Thyroid gland (tissue), 4 donors: Measurements from ENCODE around the gene TSPAN8. TPM values are rescaled to one million over a fixed set of nuclear protein-coding genes. Genes with fewer than 3 reads are reported as not detected.

Source experiments
- DNase-seq, 2 donors: peaks; one replicate each; pipeline ENCODE4 v3.0.0-alpha.2; 2019
- H3K27ac ChIP-seq, 3 donors: fragments of 200-600 bp; sonication (generic); 1 replicate in 2 of 3; 2 replicates in 1 of 3; pipeline ENCODE4 v1.5.1; 2016 to 2019; ENCODE audit warnings: mild to moderate bottlenecking in 1 of 3, moderate library complexity in 1 of 3
- H3K27me3 ChIP-seq: fragments of 200-600 bp; sonication (generic); one replicate; pipeline ENCODE4 v1.5.1; 2019
- H3K36me3 ChIP-seq, 2 donors: fragments of 200-600 bp; sonication (generic); one replicate each; pipeline ENCODE4 v1.5.1; 2016 to 2019
- H3K4me1 ChIP-seq, 2 donors: fragments of 200-600 bp; sonication (generic); one replicate each; pipeline ENCODE4 v1.5.1; 2017 to 2019
- H3K4me3 ChIP-seq, 3 donors: fragments of 200-600 bp; sonication (generic); replicated peaks in 1 of 3; 1 replicate in 2 of 3; 2 replicates in 1 of 3; pipeline ENCODE4 v1.5.1; 2016; ENCODE audit warnings: mild to moderate bottlenecking in 1 of 3
- H3K9me3 ChIP-seq: fragments of 200-600 bp; sonication (generic); one replicate; pipeline ENCODE4 v1.5.1; 2017
- CTCF ChIP-seq, 6 experiments: fragments of 200-600 bp in 3 of 6; fragments of 450-650 bp in 3 of 6; sonication (generic) in 3 of 6; IDR thresholded peaks; one replicate each; pipeline ENCODE4 v1.5.1; 2016 to 2019; ENCODE audit warnings: antibody characterized with exemption in 6 of 6, mild to moderate bottlenecking in 2 of 6, inconsistent platforms in 1 of 6, moderate library complexity in 1 of 6
- POLR2A ChIP-seq, 2 donors: fragments of 450-650 bp; IDR thresholded peaks; one replicate each; pipeline ENCODE4 v1.6.1; 2017; ENCODE audit warnings: antibody characterized with exemption in 2 of 2, mild to moderate bottlenecking in 2 of 2, moderate library complexity in 1 of 2
- WGBS, 2 donors: methylation state at CpG; one replicate each; pipeline ENCODE4 v1.1.5; 2017; 5-methylcytosine and 5-hydroxymethylcytosine counted together
- intact Hi-C: fragments of 100-400 bp; cut with DNase I; formaldehyde crosslinking; loops from one replicate; pipeline ENCODE4 v1.15.1; 2023
- total RNA-seq, 4 donors: library from RNA; depleted of rRNA; stranded (reverse); fragments of >200 nt; gene quantifications; one replicate each; pipeline ENCODE4 v1.2.3, GENCODE V29; 2016

TSPAN8 gene
- total RNA-seq, 4 donors from 2014 or later: 3.7 to 9.6 (median 8.0) TPM

GRCh38 chr12:71186571-71187288, 28.9 kb upstream of the TSPAN8 start:
- intact Hi-C loops: no loop called here
- Histone ChIP-seq H3K9me3 (no peaks in the 10 kb centered on the region), H3K27me3 (no peaks in the 10 kb centered on the region), H3K4me1 (no peaks in the 10 kb centered on the region), H3K4me3 (no peak overlapping the region), H3K36me3 (no peaks in the 10 kb centered on the region), H3K27ac (no peak overlapping the region)
- 66 to 86% methylated on average over 5 of the region's 5 CpGs for WGBS, 2 donors
- no peak for DNase-seq
- no peak for TF ChIP-seq POLR2A (IDR thresholded peaks at IDR 0.05)
- TF ChIP-seq CTCF (IDR thresholded peaks at IDR 0.05): no peak

DNA sequence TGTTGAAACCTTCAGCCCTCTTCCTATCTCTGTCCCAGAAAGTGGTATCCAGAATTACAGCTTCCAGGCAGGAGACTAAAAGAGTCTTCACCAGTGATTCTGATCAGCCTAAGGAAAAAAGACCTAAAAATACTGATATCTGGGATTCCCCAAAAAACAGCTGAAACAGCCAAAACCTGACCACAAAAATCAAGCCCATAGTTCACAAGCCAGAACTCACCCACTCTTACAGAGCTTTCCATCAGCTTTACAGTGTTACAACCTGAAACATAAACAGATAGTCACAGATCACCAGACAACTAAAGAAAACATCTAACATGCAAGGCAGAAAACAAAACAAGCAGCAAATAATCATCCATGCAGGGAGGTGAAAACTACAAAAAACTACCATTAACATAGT, 26.0 kb upstream of the TSPAN8 start:
- intact Hi-C loops: no loop called here
- Histone ChIP-seq H3K9me3 (no peaks in the 10 kb centered on the region), H3K27ac (no peak overlapping the region), H3K27me3 (no peaks in the 10 kb centered on the region), H3K4me1 (no peaks in the 10 kb centered on the region), H3K4me3 (no peak overlapping the region), H3K36me3 (no peaks in the 10 kb centered on the region)
- DNase-seq: no peak
- no peak for TF ChIP-seq CTCF (IDR thresholded peaks at IDR 0.05)
- TF ChIP-seq POLR2A (IDR thresholded peaks at IDR 0.05): no peak

DNA sequence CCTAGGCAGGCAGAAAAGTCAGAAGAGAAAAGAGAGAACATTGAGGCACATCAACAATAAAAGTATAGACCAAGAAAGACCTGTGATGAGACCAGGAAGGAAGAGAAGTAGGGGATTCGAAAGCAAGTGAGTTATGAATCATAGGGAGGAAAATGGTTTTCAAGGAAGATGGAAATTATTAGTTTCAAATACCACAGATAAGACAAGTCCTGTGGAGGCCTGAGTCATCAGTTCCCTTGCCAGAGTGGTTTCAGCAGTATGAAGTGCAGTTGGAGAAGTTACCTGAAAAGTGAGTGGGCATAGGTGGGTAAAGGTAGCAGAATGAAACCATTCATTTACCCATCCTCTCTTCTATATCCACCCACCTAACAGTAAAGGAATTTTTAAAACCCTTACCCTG, 25.2 kb upstream of the TSPAN8 start:
- intact Hi-C loops: no loop called here
- 60 to 67% methylated on average over 1 of the region's 1 CpG for WGBS, 2 donors
- Histone ChIP-seq H3K36me3 (no peaks in the 10 kb centered on the region), H3K4me3 (no peak overlapping the region), H3K27ac (no peak overlapping the region), H3K9me3 (no peaks in the 10 kb centered on the region), H3K27me3 (no peaks in the 10 kb centered on the region), H3K4me1 (no peaks in the 10 kb centered on the region)
- TF ChIP-seq CTCF (IDR thresholded peaks at IDR 0.05): no peak
- TF ChIP-seq POLR2A (IDR thresholded peaks at IDR 0.05): no peak
- no peak for DNase-seq

GRCh38 chr12:71178162-71178561, 20.4 kb upstream of the TSPAN8 start:
- Histone ChIP-seq H3K9me3 (no peaks in the 10 kb centered on the region), H3K36me3 (no peaks in the 10 kb centered on the region), H3K27ac (no peak overlapping the region), H3K27me3 (no peaks in the 10 kb centered on the region), H3K4me3 (no peak overlapping the region), H3K4me1 (no peaks in the 10 kb centered on the region)
- intact Hi-C loops: no loop called here
- TF ChIP-seq POLR2A (IDR thresholded peaks at IDR 0.05): no peak
- no peak for DNase-seq

DNA sequence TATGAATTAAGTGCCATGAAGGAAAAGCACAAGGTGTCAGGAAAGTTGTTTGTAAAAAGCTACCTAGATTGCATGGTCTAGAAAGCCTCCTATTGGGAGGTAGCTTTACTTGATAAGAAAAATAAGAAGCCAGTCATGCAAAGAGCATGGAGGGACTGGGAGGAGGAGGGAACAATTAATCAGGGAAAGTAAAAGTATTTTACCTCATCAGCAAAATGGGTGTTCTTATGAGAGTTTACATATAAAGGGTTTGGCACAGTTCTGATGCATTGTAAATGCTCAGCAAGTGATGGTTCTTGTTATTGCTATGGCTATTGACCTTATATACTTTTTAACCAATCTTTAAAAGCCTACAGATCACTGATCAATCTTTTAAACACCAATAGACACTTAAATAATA, 17.0 kb upstream of the TSPAN8 start:
- no peak for DNase-seq
- H3K36me3 ChIP-seq: no peaks in the 10 kb centered on the region
- no peaks in the 10 kb centered on the region for H3K9me3 ChIP-seq
- H3K27ac ChIP-seq: no peak overlapping the region
- no peaks in the 10 kb centered on the region for H3K27me3 ChIP-seq
- no peak for TF ChIP-seq CTCF (IDR thresholded peaks at IDR 0.05)
- TF ChIP-seq POLR2A (IDR thresholded peaks at IDR 0.05): no peak
- H3K4me3 ChIP-seq: no peak overlapping the region
- intact Hi-C loops: no loop called here
- H3K4me1 ChIP-seq: no peaks in the 10 kb centered on the region

DNA sequence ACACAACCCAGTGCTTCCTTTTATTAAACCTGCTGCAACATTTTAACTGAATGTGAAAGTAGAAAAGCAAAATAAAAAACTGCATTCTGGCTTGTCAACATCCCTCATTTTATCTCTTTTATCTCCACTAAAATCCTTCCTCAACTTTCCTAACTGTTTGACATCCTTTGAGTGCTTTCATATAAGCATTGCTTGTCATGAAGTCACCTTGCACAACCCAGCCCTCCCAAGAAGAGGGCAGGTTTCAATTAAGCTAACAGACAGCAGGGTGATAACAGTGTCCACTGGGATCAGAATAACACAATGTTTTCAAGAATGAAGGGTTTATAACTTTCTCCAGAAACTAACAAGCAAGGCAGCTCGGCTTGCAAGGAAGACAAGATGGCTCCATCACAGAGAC, 16.3 kb upstream of the TSPAN8 start:
- Histone ChIP-seq H3K36me3 (no peaks in the 10 kb centered on the region), H3K27me3 (no peaks in the 10 kb centered on the region), H3K4me1 (no peaks in the 10 kb centered on the region), H3K4me3 (no peak overlapping the region), H3K27ac (no peak overlapping the region), H3K9me3 (no peaks in the 10 kb centered on the region)
- no peak for TF ChIP-seq POLR2A (IDR thresholded peaks at IDR 0.05)
- no peak for TF ChIP-seq CTCF (IDR thresholded peaks at IDR 0.05)
- DNase-seq: no peak
- 53 to 69% methylated on average over 1 of the region's 1 CpG for WGBS, 2 donors
- intact Hi-C loops: no loop called here
